HK-2 (cell line): ENCODE results near the gene ATP12A.

Source experiments
- DNase-seq: peaks from one replicate; pipeline ENCODE4 v3.0.0-alpha.2; 2018; ENCODE audit not compliant: unreplicated experiment

Gene ATP12A

DNA sequence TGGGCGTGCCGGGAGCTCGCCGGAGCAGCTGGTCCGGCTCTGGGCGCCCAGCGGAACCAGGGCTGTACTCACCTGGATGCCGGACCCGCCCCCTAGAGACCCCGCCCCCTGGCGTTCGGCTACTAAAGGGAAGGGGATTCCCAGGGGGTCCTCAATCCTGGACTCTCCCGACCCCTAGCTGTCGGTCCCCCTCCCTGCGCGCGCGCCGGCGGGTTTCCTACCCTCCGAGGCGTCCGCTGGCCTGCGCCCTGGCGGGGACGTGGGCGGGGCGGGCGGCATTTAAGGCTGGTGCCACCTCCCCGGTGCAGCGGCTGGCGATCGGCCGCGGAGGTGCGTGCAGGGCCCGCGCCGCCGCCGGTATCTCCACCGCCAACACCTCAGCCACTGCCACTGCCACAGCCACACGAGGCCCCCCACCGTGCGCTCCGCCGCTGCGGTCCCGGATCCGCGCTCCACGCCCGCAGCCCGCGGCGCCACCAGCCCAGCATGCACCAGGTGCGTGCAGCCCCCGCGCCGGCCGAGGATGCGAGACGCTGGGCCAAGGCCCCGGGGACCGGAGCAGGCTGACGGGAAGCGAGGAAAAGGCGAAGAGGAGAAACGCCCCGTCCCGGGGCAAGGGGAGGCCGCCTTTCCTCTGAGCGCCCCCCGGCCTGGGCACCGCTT lies at the start of gene ATP12A:
TSS of gene ATP12A (plus strand) at position 151 of the 663 bp plus-strand sequence. CDS start at position 487, 336 bp downstream.
- no peak for DNase-seq

DNA sequence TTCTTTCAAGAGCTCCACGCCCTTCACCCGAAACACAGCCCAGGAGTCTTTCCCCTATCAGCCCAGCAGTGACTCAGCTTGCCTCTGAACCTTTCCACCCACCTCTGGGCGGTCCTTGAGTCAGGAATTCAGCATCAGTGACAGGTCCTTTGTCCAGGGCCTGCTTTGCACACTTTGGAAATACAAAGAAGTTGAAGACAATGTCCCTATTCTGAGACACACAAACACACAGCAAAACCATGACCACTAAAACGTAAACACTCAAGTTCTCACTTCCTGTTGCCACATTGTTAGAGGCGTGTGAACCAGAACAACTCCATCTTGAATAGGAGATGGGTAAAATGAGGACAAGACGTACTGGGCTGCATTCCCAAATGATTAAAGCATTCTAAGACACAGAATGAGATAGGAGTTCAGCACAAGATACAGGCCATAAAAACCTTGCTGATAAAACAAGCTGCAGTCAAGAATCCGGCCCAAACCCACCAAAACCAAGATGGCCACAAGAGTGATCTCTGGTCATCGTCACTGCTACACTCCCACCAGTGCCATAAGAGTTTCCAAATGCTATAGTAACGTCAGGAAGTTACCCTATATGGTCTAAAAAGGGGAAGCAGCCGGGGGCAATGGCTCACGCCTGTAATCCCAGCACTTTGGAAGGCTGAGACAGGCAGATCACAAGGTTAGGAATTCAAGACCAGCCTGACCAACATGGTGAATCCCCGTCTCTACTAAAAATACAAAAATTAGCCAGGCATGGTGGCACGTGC lies 49.2 kb upstream of the ATP12A start:
- no peak for DNase-seq

DNA sequence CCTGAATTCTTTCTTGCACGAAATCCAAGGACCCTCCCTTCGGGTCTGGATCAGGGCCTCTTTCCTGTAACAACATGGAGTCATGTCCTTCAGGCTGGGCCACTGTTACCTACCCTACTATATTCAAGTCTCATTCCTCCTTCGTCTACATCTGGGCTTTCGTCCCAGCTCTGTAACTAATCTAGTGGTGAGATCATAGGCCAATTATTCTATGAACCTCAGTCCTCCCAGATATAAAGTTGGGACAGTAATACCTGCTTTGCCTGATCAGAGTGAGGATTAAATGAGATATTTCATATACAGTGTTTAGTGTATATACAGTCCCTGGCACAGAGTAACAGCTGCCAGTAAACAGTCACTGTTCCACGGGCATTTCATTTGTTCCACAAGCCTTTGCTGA lies 48.3 kb upstream of the ATP12A start:
- DNase-seq: no peak

DNA sequence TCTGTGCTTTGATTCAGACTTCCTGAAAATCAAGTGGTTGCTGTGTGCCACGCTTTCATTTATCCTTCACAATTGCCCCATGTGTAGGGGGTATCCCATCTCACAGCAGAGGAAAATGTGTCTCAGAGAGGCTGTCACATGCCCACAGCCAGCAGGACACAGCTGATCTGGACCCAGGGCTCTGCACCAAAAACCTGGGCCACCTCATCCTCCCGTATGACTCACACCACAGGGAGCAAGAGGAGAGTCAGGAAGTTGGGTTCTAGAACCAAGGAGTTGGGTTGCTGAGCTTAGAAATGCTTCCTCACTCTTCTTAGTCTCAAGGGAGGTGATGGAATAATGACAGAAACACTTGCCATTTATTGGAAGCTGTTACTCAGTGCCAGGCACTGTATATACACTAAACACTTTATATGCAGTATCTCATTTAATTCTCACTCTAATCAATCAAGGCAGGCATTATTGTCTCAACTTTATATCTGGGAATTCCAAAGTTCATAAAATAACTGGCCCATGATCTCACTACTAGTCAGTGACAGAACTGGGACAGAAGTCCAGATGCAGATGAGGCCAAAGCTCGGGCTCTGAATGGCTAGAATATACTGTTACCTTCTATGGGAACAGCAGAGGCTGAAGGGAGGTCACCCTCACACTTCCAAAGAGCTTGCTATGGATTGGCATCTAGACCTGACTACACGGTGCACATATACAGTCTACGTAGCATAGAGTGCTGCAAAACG lies 47.7 kb upstream of the ATP12A start:
- DNase-seq: no peak

DNA sequence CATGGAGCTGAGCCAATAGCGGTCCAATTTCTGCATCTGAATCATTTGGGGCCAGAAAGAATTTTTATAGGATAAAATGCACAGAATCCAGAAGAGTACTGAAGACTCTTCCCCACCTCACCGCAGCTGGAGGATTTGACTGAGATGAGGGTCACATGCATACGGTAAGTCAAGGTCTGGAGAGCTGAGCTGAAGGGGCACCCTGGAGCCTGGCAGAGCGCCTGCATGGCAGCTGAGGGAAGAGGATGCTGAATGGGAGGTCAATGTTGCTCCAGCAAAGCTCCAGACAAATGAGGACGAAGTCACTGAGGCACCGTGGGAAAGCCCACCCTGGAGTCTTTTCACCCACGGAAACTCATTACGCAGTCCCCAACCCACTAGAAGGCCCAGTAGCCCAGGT lies 43.4 kb upstream of the ATP12A start:
- DNase-seq: no peak

DNA sequence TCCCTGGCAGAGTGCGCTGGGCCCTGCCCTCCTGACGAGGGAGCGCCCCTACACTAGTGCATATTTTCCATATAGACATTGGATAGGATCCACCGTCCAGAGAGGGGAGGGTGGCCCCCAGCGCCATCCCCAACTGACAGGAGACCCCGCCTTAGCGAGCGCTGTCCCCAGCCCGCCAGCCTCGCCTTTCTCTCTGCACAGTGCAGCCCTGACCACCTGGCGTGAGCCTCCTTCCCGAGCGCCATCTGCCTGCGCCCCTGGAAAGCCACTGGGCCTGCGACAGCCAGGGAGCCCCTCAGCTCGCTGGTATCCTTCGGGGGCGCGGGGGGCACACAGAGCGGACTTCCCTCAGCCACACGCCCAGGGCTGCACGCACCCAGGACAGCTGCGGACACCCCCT lies 42.1 kb upstream of the ATP12A start:
- DNase-seq: no peak

DNA sequence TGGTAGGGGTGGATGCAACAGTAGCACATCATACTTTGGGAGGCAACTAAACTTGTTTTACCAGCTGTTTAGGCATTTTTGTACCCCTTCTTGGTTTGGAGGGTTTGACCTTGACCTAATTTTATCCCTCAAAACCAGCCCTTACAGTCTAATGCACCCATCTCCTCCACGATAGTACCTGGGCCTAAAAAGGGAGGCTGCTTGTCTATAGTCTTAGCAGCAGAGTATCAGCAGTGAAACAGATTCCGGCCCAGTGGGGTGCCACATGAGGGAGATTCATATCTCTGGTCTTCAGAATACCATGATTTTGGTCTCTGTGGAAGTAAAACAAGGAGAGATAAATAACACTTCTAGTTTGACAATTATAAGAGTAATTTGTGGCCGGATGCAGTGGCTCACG lies 39.5 kb upstream of the ATP12A start:
- no peak for DNase-seq

DNA sequence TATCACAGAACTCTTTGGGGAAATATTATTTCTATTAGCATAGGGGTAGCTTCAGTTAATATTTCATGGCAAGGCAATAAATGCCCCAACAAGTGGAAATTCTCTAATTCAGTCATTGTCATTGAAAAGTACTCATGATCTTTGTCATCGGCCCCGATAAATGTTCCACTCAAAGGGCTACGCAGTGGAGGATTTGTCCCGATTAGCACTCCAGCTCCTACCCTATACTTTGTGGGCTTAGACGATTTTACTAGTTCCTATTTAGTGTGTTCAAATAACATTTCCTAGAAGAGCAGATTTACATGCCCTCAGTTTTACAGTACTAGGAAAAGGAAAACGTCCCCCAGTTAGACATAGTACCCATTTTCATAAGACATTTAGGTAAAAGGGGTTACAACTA lies 38.0 kb upstream of the ATP12A start:
- no peak for DNase-seq

DNA sequence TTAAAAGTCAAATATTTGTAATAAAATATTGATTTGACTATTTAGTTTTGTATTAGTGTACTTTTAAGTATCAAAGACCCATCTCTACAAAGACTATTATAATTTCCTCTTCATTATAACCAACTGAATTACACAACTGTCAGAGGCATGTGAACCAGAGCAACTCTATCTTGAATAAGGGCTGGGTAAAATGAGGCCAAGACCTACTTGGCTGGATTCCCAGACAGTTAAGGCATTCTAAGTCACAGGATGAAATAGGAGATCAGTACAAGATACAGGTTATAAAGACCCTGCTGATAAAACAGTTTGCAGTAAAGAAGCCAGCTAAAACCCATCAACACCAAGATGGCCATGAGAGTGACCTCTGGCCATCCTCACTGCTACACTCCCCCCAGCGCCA lies 36.2 kb upstream of the ATP12A start:
- DNase-seq: no peak

DNA sequence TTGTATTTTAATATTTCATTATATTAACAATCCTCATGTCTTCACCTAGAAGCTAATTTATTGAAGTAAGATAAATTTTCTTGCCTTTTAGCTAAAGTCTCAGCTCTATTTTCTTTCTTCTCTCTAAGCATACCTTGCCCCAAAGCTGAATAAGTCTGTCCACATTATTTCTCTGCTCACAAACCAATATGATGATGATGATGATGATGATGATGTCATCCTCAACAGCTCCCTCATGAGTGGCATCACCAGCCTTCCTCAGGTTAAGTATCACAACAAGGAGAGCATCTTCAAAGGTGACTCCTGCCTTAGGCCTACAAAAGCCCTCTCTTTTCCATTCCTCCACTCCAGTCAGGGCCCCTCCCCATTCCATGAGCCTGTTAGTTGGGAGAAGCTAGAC lies 31.9 kb upstream of the ATP12A start:
- DNase-seq: no peak

DNA sequence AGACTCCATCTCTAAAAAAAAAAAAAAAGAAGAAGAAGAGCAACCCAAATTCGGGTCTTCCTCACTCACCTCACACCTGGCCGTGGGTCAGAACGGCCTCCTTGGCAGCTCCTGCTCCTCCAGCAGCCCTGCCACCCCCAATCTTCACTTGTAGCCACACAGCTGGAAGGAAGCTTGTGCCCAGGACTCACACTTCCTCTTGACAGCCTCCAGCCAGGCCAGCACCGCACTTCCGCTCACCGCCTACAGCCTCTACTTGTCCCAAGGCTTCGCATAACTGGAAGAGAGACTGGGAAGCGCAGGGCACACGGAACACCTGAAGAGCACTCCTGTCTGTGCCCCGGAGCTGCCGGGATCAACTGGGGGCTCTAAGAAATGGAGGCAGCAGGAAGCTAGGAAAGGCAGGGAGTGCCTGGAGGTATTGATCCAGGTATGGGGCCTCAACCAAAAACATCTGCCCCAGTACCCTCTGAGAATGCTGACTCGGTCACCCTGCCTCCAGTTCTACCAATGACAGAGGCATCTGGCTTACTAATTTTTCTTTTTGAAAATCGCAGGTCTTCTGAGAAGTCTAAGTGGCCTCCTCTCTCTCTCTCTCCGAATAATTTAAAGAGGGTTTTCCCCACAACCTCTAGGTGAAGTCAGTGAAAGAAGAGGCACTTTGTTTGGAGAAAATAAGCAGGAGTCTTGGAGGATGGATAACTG lies 31.1 kb upstream of the ATP12A start:
- DNase-seq: no peak

DNA sequence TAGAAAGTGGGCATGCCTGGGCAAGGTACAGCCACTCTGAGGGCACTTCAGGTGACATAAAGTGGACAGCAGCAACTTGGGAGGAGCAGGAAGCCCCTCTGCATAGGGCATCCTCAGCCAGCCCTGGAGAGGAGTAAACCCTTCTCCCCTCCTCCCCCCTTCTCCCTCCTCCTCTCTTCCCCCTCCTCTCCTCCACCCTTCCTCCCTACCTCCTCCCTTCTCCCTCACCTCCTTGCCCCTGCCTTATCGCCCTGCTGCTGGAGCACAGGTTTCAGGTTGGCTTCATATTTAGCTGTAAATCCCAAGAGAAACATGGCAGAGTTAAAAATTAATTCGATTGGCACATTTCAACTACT lies 30.5 kb upstream of the ATP12A start:
- no peak for DNase-seq

DNA sequence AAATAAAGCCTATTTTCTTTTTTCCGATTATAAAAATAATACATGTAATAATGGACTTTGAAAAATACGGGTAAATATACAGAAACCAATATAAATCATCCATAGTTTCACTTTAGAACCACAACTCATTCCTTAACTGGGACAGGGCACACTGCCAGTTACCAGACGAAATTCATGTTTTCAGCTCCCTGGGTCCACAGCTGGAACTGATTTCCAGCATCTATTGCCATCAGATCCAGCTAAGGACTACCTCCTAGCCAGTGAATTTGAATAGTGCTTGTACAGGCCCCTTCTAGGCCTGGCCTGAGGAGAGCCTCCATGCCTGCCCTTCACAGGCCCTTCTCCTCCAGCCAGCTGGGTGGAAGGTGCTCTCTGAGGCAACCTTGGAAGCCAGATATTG lies 30.0 kb upstream of the ATP12A start:
- DNase-seq: no peak

DNA sequence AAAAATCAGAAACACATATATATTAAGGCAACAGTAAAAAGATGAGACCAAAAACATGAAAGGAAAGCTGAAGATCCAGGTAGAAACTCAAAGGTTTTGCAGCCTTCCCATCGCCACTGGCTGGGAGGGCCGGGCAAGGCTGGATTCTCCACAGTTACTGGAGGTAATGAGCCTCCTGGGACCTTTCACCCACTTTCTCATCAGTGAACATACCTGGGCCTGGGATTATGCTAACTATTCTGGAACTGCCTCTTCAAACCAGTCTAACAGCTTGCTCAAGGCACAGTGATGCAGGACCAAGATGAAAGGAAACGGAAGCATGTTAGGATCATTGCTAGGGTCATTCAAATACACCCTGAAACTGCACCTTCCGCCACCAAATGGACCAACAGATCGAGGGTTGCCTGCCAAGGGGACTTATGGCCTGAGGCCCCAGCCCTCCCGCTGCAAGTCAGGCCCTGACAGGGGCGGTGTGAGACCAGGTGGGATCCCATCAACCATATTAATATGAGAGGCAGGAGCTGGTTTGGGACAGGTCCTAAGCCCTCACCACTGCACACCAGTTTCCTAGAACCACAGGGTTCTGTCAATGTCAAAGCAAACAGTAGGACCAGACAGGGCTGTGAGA lies 28.4 kb upstream of the ATP12A start:
- DNase-seq: no peak

DNA sequence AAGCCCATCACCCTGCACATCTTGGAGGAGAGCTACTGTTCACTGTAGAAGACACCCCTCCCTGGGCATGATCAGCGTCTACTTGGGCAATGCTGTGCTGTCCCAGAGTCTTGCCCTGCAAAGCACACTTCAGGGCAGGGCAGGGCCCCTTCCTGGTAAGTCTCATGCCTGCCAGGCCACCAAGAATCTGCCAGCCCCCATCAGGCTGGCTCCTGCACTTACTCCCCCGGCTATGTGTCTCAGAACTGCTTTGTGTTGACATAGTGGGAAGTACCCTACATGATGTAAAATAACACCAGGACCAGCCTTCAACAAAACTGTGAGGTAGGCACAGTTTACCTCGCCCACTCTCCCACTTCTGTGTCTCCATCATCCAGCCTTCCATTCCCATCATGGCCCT lies 27.8 kb upstream of the ATP12A start:
- DNase-seq: no peak

DNA sequence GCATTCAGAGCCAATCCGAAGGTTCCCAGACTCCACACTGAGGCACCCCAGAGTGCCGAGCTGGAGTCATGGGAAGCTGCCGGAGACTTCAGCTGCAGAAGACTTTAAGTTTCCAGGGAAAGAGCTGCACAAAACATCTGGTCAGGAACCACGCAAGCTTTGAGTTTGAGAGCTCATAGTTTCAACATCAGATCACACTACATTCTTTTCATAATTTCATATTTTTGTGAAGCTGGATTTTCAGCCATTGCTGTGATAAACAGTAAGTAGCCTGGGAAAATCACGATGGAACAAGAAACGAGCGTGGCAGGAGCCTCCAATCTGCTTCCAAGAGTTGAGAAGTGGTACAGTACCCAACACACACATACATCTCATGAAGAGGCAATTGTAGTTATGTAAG lies 25.5 kb upstream of the ATP12A start:
- DNase-seq: no peak

DNA sequence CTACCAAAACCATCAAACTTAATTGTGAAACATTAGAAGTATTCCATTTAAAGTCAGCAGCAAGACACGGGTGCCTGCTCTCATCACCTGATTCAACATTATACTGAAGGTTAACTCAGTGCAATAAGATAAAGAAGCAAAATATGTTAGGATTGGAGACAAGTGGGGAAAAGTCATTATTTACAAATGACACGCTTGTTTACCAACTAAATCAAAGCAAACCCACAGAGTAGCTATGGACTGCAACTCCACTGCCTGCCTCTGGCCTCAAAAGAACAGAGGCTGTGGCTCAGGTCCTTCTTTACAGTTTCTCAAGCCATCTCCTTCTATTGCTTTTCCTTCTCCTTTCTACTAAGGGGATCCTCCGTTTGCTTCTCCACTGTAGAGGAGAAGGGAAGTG lies 21.0 kb upstream of the ATP12A start:
- DNase-seq: no peak

DNA sequence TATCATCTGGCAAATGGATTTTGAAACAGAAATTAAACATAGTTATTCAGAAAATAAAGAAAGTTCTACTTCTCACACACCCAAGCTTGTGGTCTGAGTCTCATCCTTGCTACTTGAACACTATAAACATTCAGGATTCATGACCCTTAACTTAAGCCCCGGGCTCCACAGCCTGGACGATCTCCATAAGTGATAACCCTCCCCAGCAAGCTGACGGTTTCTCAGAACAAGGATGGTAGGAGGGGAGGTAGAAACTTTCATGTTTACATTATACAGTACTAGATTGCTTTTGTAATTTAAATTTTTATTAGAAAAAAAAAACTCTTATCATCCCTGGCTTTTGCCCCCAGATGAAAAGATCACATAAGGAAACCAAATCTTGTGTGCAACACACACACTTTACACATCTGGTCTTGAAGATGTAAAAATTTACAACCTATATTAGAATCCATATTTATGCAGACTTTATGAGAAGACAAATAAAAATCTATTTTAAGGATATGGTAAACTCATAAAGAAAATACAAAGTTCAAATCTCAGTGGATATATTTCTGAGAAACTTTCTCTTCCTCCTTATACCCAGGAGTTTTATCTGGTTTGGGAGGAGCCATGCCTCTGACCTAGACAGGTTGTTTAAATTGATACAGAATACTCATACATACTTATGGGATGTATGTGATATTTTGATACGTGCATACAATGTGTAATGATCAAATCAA lies 20.0 kb upstream of the ATP12A start:
- DNase-seq: no peak

DNA sequence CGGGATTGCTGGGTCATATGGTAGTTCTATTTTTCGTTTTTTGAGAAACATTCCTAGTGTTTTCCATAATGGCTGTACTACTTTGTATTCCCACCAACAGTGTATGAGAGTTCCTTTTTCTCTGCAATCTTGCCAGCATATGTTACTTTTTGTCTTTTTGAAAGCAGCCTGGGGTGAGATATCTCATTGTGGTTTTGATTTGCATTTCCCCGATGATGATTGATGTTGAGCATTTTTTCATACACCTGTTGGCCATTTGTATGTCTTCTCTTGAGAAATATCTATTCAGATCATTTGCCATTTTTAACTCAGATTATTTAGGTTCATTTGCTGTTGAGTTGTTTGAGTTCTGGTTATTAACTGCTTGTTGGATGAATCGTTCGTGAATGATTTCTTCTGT lies 18.5 kb upstream of the ATP12A start:
- DNase-seq: no peak

DNA sequence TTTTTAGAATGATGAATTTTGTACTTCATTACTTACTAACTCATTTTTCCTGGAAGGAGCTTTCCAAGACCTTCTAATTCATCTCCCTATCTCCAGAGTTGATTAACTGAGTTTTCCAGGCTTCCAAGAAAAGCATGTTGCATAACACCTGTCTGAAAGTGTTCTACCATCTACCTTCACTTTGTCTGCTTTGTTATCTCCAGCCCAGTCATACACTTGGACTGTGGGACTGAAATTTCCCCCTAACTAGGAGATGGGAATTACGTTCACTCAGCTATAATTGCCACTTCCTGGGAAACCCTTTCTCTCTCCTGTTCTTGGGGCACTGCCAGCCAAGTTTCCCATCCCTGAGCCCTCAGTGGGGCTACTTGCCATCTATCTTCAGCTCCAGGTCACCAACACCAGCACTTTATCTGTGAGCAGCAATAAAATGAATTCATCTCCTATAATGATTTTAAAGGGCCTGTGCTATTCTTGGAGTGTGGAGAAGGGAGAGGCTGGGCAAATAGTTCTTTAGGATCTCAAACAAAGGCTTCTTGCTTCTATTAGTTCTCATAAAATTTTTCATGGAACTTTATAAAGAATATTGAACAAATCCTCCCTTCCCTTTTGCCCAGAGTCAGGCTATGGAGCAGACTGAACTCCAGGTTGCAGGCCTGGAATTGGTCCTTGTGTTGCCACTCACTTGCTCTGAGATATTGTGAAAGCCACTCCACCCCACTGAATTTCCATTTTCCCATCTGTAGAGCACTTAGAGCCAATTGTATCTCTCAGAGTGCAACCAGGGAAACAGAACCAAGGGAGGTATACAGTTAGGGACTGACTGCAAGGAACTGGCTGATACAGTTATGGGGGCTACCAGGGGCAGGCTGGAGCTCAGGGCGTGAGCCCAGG lies 17.8 kb upstream of the ATP12A start:
- DNase-seq: no peak
